OCI-LY1 (cell line): ENCODE data around the gene THOC7.

Experiments
- CTCF ChIP-seq: fragments of 200-600 bp; sonication (generic), shearing (Covaris generic); IDR thresholded peaks from 2 replicates; pipeline ENCODE4 v1.5.1; 2017; ENCODE audit warnings: mild to moderate bottlenecking, antibody characterized with exemption, low read length, moderate library complexity, mixed read lengths
- EZH2 ChIP-seq: fragments of 200-600 bp; sonication (generic), shearing (Covaris generic); IDR thresholded peaks from 2 replicates; pipeline ENCODE4 v1.8.0; 2017; ENCODE audit warnings: borderline replicate concordance, mixed run types, mild to moderate bottlenecking, antibody characterized with exemption, low read length, moderate library complexity, mixed read lengths

- TF ChIP-seq CTCF (no peak), EZH2 (no peak)
Measured at GRCh38 chr3:63874769-63875168, 11.2 kb upstream of the THOC7 start.
